G401.6 (cell line): ENCODE data around the gene SLC23A1.
"Not testable (repeated sequence)": the region's sequence is repeated elsewhere in the genome, so short reads cannot be mapped to it uniquely, and the experiment has no call there.

Experiments used
- FAIRE-seq: peaks from 2 replicates; lab custom pipeline; 2012; peaks lifted over from hg19 to GRCh38; lab: Jason Lieb, UNC

Gene SLC23A1

GRCh38 chr5:139389701-139390638 lies 6.9 kb upstream of the SLC23A1 start, which contains the start of gene MZB1:
Gene MZB1, minus strand, starts transcription at chr5:139389913. Its CDS starts 57 bp downstream, at chr5:139389856.
- no peak for FAIRE-seq

GRCh38 chr5:139388198-139388821 lies 5.2 kb upstream of the SLC23A1 start:
- FAIRE-seq: no peak

GRCh38 chr5:139387611-139388197 lies 4.6 kb upstream of the SLC23A1 start:
- no peak for FAIRE-seq

GRCh38 chr5:139386956-139387355 lies 3.9 kb upstream of the SLC23A1 start:
- not testable (repeated sequence) for FAIRE-seq

GRCh38 chr5:139386050-139386438 lies 2.9 kb upstream of the SLC23A1 start:
- no peak for FAIRE-seq

GRCh38 chr5:139385061-139386049 lies 2.3 kb upstream of the SLC23A1 start:
- FAIRE-seq: no peak

- no peak for FAIRE-seq
Observed at GRCh38 chr5:139384591-139385051, 1.5 kb upstream of the SLC23A1 start.

- FAIRE-seq: no peak
Observed at GRCh38 chr5:139383993-139384590, 995 bp upstream of the SLC23A1 start.

- no peak for FAIRE-seq
Observed at GRCh38 chr5:139382807-139383206, 290 bp downstream of the SLC23A1 start.

- no peak for FAIRE-seq
Observed at GRCh38 chr5:139381837-139382761, 998 bp downstream of the SLC23A1 start.

- FAIRE-seq: no peak
Observed at GRCh38 chr5:139379626-139380449, 3.3 kb downstream of the SLC23A1 start.

GRCh38 chr5:139378941-139379361 lies 4.1 kb downstream of the SLC23A1 start:
- FAIRE-seq: no peak

GRCh38 chr5:139378101-139378825 lies 4.8 kb downstream of the SLC23A1 start:
- no peak for FAIRE-seq

- FAIRE-seq: no peak
Observed at GRCh38 chr5:139377226-139377625, 5.9 kb downstream of the SLC23A1 start.

GRCh38 chr5:139376364-139376763 lies 6.7 kb downstream of the SLC23A1 start:
- FAIRE-seq: no peak

- FAIRE-seq: no peak
Observed at GRCh38 chr5:139374909-139375308, 8.2 kb downstream of the SLC23A1 start.

GRCh38 chr5:139371482-139372435 lies 11.3 kb downstream of the SLC23A1 start:
- FAIRE-seq: no peak
